ENCODE results near the gene ZIC4. TPM values are rescaled to one million over a fixed set of nuclear protein-coding genes. Genes with fewer than 3 reads are reported as not detected.

Gene ZIC4
- total and polyA plus RNA-seq, 11 donors, result not detected

GRCh38 chr3:147380977-147381376 lies 25.4 kb downstream of the ZIC4 start:
- no peaks in the 10 kb centered on the region for H3K4me1 ChIP-seq
- no peaks in the 10 kb centered on the region for H3K9me3 ChIP-seq
- H3K27me3 ChIP-seq, result peaks cover 52 to 100% (median 94%) of the 10 kb centered on the region in 9 donors
- no peak overlapping the region for H3K4me3 ChIP-seq
- DNase-seq, result no peak
- no peak for ATAC-seq
- WGBS, 4 donors, result 3 to 23% (median 10%) methylated on average over 3 of the region's 3 CpGs
- intact Hi-C loops (cut with DNase I), result no loop called here
- TF ChIP-seq, protein P1, sequence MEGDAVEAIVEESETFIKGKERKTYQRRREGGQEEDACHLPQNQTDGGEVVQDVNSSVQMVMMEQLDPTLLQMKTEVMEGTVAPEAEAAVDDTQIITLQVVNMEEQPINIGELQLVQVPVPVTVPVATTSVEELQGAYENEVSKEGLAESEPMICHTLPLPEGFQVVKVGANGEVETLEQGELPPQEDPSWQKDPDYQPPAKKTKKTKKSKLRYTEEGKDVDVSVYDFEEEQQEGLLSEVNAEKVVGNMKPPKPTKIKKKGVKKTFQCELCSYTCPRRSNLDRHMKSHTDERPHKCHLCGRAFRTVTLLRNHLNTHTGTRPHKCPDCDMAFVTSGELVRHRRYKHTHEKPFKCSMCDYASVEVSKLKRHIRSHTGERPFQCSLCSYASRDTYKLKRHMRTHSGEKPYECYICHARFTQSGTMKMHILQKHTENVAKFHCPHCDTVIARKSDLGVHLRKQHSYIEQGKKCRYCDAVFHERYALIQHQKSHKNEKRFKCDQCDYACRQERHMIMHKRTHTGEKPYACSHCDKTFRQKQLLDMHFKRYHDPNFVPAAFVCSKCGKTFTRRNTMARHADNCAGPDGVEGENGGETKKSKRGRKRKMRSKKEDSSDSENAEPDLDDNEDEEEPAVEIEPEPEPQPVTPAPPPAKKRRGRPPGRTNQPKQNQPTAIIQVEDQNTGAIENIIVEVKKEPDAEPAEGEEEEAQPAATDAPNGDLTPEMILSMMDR (IDR thresholded peaks at IDR 0.05), result no peak
- no peak for TF ChIP-seq POLR2A (IDR thresholded peaks at IDR 0.05)
- H3K27ac ChIP-seq, result no peak overlapping the region
- H3K36me3 ChIP-seq, result no peaks in the 10 kb centered on the region

DNA sequence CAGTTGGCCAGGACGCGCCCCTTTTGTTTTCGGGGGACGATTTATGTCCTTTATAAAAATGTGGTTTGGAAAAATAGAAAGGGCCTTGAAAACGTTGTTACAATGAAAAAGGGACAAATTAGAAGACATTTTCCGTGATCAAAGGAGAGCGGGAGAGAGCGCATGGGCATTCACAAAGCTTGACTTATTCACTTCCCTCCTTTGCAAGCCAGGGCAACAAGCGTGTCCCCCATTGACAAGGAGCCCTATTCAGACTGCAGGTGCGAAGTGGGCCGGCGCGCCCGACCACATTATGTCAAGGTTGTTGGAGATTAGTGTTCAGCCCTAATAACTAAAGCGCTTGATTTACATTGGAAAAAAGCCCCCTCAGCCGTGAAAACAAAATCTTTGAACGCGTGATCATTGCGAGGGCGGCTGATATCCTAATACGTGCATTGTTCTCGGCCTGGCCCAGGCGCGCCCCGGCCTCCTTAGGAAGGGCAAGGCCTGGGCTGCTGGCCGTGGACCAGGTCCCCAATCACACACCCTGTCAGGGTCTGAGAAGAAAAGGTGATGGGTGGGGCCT lies 25.9 kb downstream of the ZIC4 start:
- Histone ChIP-seq H3K4me1 (no peaks in the 10 kb centered on the region), H3K9me3 (no peaks in the 10 kb centered on the region), H3K27ac (no peak overlapping the region), H3K36me3 (no peaks in the 10 kb centered on the region), H3K27me3 (peaks cover 50 to 100% (median 93%) of the 10 kb centered on the region in 9 donors), H3K4me3 (no peak overlapping the region)
- WGBS, 4 donors, result 5 to 10% (median 7%) methylated on average over 22 to 26 of the region's 26 CpGs
- DNase-seq, result no peak
- intact Hi-C loops (cut with DNase I), result no loop called here
- TF ChIP-seq, protein P1 (IDR thresholded peaks at IDR 0.05), result no peak
- TF ChIP-seq POLR2A (IDR thresholded peaks at IDR 0.05), result no peak
- ATAC-seq, result no peak

- Histone ChIP-seq H3K27me3 (peaks cover 46 to 100% (median 93%) of the 10 kb centered on the region in 9 donors), H3K4me3 (no peak overlapping the region), H3K9me3 (no peaks in the 10 kb centered on the region), H3K36me3 (no peaks in the 10 kb centered on the region), H3K4me1 (no peaks in the 10 kb centered on the region), H3K27ac (no peak overlapping the region)
- WGBS, 4 donors, result 4 to 8% (median 6%) methylated on average over 10 of the region's 10 CpGs
- no peak for DNase-seq
- no peak for ATAC-seq
- TF ChIP-seq, protein P1 (IDR thresholded peaks at IDR 0.05), result no peak
- no peak for TF ChIP-seq POLR2A (IDR thresholded peaks at IDR 0.05)
- intact Hi-C loops (cut with DNase I), result no loop called here
Observed at GRCh38 chr3:147379651-147380050, 26.7 kb downstream of the ZIC4 start.

- TF ChIP-seq, protein P1 (IDR thresholded peaks at IDR 0.05), result no peak
- no peak for TF ChIP-seq POLR2A (IDR thresholded peaks at IDR 0.05)
- 4 to 6% (median 4%) methylated on average over 27 to 30 of the region's 30 CpGs for WGBS, 4 donors
- Histone ChIP-seq H3K9me3 (no peaks in the 10 kb centered on the region), H3K27ac (no peak overlapping the region), H3K4me3 (no peak overlapping the region), H3K4me1 (no peaks in the 10 kb centered on the region), H3K27me3 (peaks cover 48 to 100% (median 91%) of the 10 kb centered on the region in 9 donors), H3K36me3 (no peaks in the 10 kb centered on the region)
- intact Hi-C loops (cut with DNase I), result no loop called here
- ATAC-seq, result no peak
- no peak for DNase-seq
Observed at GRCh38 chr3:147377412-147378367, 28.7 kb downstream of the ZIC4 start.

All from heart left ventricle (tissue), 16 donors.